ENCODE results near the gene BDP1.
A peak's percentile ranks its signal among the peaks of the same experiment; 100 is the strongest.
"Not testable (repeated sequence)": the region's sequence is repeated elsewhere in the genome, so short reads cannot be mapped to it uniquely, and the experiment has no call there.

Gene BDP1

GRCh38 chr5:71455427-71456361, at the start of gene BDP1:
TSS of gene BDP1 (plus strand) at chr5:71455651. CDS start at chr5:71455878, 227 bp downstream.
- DNase-seq, result peak; percentile 78 to 95

DNA sequence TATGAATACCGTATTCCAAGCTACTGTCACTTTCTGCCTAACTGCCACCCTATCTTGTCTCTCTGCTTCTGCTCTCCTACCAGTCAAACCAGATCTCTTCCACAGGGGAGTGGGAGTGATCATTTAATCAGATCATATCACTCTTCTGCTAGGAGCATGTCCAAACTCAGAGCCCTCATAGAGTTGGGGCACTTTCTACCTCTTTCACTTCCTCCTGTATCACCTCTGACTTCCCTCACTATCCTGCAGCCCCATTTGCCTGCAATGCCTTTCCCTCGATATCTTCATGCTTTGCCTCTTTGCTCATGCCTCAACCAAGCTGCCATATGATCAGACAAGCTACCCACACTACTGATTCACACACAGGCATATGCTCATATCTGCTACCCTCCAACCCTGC, 45.4 kb upstream of the BDP1 start:
- not testable (repeated sequence) for DNase-seq

DNA sequence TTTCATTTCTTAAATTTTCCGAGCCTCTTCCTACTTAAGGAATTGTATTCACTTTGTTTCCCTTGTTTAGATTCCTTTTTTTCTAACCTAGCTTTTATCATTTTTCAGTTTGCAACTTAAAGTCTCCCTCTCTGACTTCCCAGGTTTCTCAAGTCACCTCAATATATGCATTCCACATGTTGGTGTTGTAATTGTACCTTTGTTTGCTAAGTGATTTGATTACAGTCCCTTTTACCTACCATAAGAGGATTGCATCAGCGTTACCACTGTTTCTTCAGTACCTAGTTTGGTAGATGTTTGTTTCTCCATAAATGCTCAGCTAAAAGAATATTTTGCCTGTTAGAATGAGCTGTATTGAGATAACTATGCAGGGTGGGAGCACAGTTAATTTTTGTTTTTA, 39.8 kb upstream of the BDP1 start:
- DNase-seq, result not testable (repeated sequence)

GRCh38 chr5:71418026-71418425, 37.4 kb upstream of the BDP1 start:
- not testable (repeated sequence) for DNase-seq

- DNase-seq, result not testable (repeated sequence)
These were observed 34.2 kb upstream of the BDP1 start for GRCh38 chr5:71421278-71421677.

GRCh38 chr5:71423896-71424295, 31.6 kb upstream of the BDP1 start:
- DNase-seq, result not testable (repeated sequence)

- DNase-seq, result not testable (repeated sequence)
These were observed 28.6 kb upstream of the BDP1 start for GRCh38 chr5:71426686-71427474.

- not testable (repeated sequence) for DNase-seq
These were observed 23.0 kb upstream of the BDP1 start for GRCh38 chr5:71432410-71432809.

DNA sequence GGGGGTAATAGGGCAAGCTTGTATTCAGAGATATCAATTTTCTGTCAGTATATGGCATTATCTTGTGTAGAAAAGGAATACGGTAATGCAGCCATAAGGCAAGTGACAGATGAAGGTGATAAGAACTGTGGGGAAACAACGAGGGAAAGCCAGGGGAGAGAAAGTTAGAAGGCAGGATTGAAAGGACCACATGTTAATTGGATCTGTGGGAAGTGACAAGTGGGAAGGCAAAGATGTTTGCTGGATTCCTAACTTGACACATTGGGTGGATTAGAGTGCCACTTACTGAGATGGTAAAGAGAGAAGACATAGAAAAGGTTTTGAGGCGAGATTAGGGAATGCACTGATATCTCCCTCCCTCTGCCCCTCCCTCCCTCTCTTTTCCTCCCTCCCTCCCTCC, 20.6 kb upstream of the BDP1 start:
- DNase-seq, result not testable (repeated sequence)

- DNase-seq, result not testable (repeated sequence)
These were observed 13.9 kb upstream of the BDP1 start for GRCh38 chr5:71441564-71441963.

GRCh38 chr5:71443891-71444290, 11.6 kb upstream of the BDP1 start:
- DNase-seq, result not testable (repeated sequence)

DNA sequence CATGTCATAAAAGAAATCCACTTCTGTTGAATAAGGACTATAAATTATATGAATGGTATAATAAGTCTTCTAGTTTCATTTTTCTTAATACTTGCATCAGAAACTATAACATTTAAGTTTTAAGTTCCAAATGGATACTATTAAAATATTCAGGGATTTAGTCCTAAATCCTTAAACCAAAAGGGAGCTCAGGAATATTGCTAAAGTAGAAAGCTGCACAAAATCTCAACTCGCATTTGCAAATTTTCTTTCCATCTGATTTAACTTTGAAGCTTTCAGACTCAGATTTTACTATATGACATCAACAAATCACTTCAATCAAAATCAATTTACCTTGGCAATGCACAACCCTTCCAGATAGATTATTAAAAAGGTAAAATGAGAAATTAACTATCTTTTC, 10.4 kb upstream of the BDP1 start:
- not testable (repeated sequence) for DNase-seq

DNA sequence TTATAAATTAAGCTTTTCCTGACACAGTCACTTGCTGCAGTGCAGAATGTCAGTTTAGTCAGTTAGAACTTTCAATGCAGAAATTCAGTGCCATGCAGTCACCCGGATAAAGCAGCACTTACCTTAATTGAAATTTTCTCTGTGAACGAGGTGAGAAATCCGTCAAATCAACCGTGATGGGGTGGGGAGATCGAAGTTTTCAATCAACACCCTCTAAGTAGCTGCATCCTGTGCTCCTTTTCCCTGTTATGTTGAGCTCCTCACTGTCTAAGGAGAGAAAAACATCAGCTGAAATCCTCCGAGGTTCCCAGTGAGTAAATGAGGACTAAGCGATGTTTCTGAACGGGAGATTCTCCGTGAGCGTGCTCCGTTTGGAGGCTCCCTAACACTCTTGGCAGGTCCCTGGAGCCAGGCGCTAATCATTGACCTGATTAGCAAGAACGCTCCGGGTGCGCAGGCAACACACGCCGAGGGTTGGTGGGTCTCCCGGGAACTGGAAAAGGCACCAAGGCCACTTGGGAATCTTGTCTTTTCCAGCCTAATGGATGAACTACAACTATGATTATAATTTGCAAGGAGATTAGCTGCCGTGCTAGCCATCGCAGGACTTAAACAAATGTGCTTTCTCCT, 9.8 kb upstream of the BDP1 start:
- not testable (repeated sequence) for DNase-seq

DNA sequence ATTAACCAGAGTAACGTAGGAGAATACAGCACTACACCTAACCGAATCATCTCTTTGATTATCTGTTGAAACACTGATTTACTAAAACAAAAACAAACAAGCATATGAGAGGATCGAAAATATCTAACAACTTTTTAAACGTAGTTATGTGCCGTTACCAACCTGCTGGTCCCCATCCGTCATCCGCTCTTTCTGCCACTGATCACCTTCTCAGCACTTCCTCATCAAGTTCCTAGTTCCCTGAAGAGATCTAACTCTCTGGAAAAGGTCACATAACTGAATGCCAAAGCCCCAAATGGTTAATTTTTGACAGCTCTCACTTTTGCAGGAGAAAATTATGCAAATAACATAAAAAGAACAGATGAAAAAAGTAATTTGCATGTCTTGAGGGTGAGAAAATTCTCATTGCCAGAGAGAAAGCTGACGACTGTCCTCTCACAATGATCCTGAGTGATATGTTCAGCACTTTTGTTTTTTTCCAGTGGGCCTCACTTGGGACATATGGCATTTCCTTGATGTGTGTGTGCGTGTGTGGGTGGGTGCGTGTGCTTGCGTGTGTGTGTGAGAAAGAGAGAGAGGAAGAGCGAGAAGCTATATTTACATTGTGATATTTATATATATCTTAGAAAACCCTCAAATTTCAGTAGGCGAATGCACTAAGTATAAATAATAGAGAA, 8.8 kb upstream of the BDP1 start:
- DNase-seq, result not testable (repeated sequence)

GRCh38 chr5:71447218-71447808, 8.1 kb upstream of the BDP1 start:
- not testable (repeated sequence) for DNase-seq

- no peak for DNase-seq
These were observed 2.6 kb upstream of the BDP1 start for GRCh38 chr5:71452876-71453275.

- DNase-seq, result no peak
These were observed 538 bp upstream of the BDP1 start for GRCh38 chr5:71454913-71455312.

- no peak for DNase-seq
These were observed 902 bp downstream of the BDP1 start for GRCh38 chr5:71456362-71456743.

GRCh38 chr5:71457106-71457505, 1.7 kb downstream of the BDP1 start:
- DNase-seq, result no peak

GRCh38 chr5:71460693-71461092, 5.2 kb downstream of the BDP1 start:
- DNase-seq, result no peak

- no peak for DNase-seq
These were observed 5.9 kb downstream of the BDP1 start for GRCh38 chr5:71461360-71461759.

GRCh38 chr5:71471193-71471592, 15.7 kb downstream of the BDP1 start:
- no peak for DNase-seq

All from cerebellar nuclear complex (tissue), 1 donor.